T47D (cell line): ENCODE data around the gene DISP2.
A peak's percentile ranks its signal among the peaks of the same experiment; 100 is the strongest.

ENCODE experiments used
- DNase-seq, 2 experiments: peaks; one replicate each; pipeline versions ENCODE4 v3.0.0 to v3.0.0-alpha.2; 2011 to 2012; ENCODE audit warnings: low read depth in 1 of 2, low spot score in 1 of 2
- JUND ChIP-seq: IDR thresholded peaks from 2 replicates; pipeline ENCODE4 v1.6.1; 2012; ENCODE audit warnings: low read depth
- in situ Hi-C: cut with HindIII; loops from 2 replicates; pipeline ENCODE4 v1.10.0; 2016; ENCODE audit warnings: low sequenced_read_pairs, low pct_unique_long_range_greater_than_20kb

Gene DISP2

GRCh38 chr15:40357723-40358470, at the start of gene DISP2:
DISP2 (plus strand) TSS chr15:40358219; CDS start chr15:40358322, 103 bp downstream.
- in situ Hi-C loops, result no loop called here
- DNase-seq, result peak; percentile 83 to 98
- TF ChIP-seq JUND, result no peak

GRCh38 chr15:40309344-40309862, 48.6 kb upstream of the DISP2 start:
- no peak for TF ChIP-seq JUND
- in situ Hi-C loops, result no loop called here
- DNase-seq, result no peak

GRCh38 chr15:40310001-40310959, 47.7 kb upstream of the DISP2 start:
- in situ Hi-C loops, result no loop called here
- DNase-seq, result peak in 1 of 2 experiments; percentile 60
- TF ChIP-seq JUND, result no peak

GRCh38 chr15:40310993-40311392, 47.0 kb upstream of the DISP2 start:
- in situ Hi-C loops, result no loop called here
- DNase-seq, result no peak
- TF ChIP-seq JUND, result no peak

- in situ Hi-C loops, result no loop called here
- DNase-seq, result no peak
- TF ChIP-seq JUND, result no peak
Measured at GRCh38 chr15:40312370-40313158, 45.5 kb upstream of the DISP2 start.

GRCh38 chr15:40313531-40314398, 44.3 kb upstream of the DISP2 start:
- in situ Hi-C loops, result no loop called here
- TF ChIP-seq JUND, result no peak
- DNase-seq, result no peak

GRCh38 chr15:40314723-40315276, 43.2 kb upstream of the DISP2 start:
- in situ Hi-C loops, result no loop called here
- TF ChIP-seq JUND, result no peak
- no peak for DNase-seq

GRCh38 chr15:40316931-40317330, 41.1 kb upstream of the DISP2 start:
- TF ChIP-seq JUND, result no peak
- no peak for DNase-seq
- in situ Hi-C loops, result no loop called here

GRCh38 chr15:40317580-40317979, 40.4 kb upstream of the DISP2 start:
- in situ Hi-C loops, result no loop called here
- TF ChIP-seq JUND, result no peak

GRCh38 chr15:40320409-40320808, 37.6 kb upstream of the DISP2 start:
- in situ Hi-C loops, result no loop called here
- DNase-seq, result no peak
- no peak for TF ChIP-seq JUND

More at GRCh38 chr15:40317580-40317979, 40.4 kb upstream of the DISP2 start:
- no peak for DNase-seq

GRCh38 chr15:40320931-40321371, 37.1 kb upstream of the DISP2 start:
- in situ Hi-C loops, result no loop called here

More at GRCh38 chr15:40320931-40321371, 37.1 kb upstream of the DISP2 start:
- DNase-seq, result peak; percentile 67 to 75
- no peak for TF ChIP-seq JUND
